Measurements from ENCODE around the gene LRRC7. TPM values are rescaled to one million over a fixed set of nuclear protein-coding genes. Genes with fewer than 3 reads are reported as not detected.

Gene LRRC7
- polyA plus RNA-seq (2012; rRNA removed), result 0.02 and 0.03 TPM in 2 replicates
- polyA plus RNA-seq (2012; cell fraction: cytosol; rRNA removed), result 0.03 and 0.04 TPM in 2 replicates
- polyA plus RNA-seq (2012; cell fraction: nucleus; rRNA removed), result 0.02 TPM in 2 replicates

DNA sequence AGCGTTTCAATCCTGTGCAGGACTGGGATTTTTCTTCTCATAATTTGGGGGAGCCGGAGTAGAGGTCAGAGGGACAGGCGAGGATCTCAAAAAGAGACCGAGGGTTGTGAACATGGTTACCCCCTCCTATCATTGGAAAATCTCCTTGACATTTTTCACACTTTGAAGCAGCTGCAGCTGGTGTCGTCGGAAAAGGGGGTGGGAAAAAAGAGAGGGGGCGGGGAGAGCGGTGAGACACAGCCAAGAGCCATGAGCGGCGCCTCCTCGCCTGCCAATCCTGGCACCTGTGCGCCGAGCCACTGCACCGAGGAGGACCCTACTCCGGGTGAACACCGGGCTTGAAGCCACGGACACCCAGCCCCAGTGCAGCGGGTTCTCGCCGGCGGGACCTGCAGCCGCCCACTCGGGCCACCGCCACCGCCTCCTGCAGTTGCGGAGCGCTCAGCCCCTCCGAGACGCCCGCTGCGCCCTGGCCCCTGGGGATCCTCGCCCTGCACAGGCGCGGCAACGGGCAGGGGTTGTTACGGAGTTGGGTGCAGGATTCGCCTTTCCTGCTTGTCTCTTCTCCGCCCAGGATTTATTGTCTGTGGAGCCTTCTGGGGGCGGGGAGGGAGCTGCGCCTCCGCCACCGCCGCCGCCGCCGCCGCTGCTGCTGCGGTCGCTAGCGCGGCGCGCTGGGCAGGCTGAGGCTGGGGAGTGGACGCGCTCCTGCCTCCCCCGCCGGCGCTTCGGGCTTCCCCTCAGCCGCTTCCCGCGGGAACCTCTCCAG, at the start of gene LRRC7:
Gene LRRC7, plus strand, starts transcription at position 271 of the 769 bp plus-strand sequence. CDS start 718 bp downstream, outside the sequence.
- peak; percentile 74 for DNase-seq
- Histone ChIP-seq H4K20me1 (ENCODE audit: insufficient read depth) (no peaks in the 10 kb centered on the region), H3K9ac (no peak within 1 kb of the TSS), H3K36me3 (replicated peaks in 1 of 2; ENCODE audit: control insufficient read depth in 1 of 2, insufficient read depth in 2 of 2, low read length in 1 of 2) (no peaks in the 10 kb centered on the region), H3K27me3 (ENCODE audit: insufficient read depth) (peaks cover 28% of the 10 kb centered on the region), H3K4me1 (ENCODE audit: control insufficient read depth in 1 of 2, insufficient read depth in 2 of 2, low read depth in 1 of 2, low read length in 1 of 2) (peaks cover 5 to 11% of the 10 kb centered on the region in 2 experiments; a peak in 1 of 4 replicates), H3K9me3 (no peaks in the 10 kb centered on the region), H3F3A (replicated peaks; ENCODE audit: insufficient read depth) (no peaks in the 10 kb centered on the region), H2AFZ (ENCODE audit: low read depth) (0 out of 2 replicates have a peak within 1 kb of the TSS, but pooled peaks have one; percentile 41), H3K4me3 (ENCODE audit: low read depth in 2 of 2, low read length in 1 of 2) (peak within 1 kb of the TSS; percentile 51), H3K4me2 (peak within 1 kb of the TSS; percentile 79), H3K79me2 (ENCODE audit: insufficient read depth) (no peaks in the 10 kb centered on the region), H3K9me2 (no peaks in the 10 kb centered on the region), H3K27ac (ENCODE audit: low read depth in 2 of 2, low read length in 1 of 2) (no peak within 1 kb of the TSS)
- TF ChIP-seq, protein P1, sequence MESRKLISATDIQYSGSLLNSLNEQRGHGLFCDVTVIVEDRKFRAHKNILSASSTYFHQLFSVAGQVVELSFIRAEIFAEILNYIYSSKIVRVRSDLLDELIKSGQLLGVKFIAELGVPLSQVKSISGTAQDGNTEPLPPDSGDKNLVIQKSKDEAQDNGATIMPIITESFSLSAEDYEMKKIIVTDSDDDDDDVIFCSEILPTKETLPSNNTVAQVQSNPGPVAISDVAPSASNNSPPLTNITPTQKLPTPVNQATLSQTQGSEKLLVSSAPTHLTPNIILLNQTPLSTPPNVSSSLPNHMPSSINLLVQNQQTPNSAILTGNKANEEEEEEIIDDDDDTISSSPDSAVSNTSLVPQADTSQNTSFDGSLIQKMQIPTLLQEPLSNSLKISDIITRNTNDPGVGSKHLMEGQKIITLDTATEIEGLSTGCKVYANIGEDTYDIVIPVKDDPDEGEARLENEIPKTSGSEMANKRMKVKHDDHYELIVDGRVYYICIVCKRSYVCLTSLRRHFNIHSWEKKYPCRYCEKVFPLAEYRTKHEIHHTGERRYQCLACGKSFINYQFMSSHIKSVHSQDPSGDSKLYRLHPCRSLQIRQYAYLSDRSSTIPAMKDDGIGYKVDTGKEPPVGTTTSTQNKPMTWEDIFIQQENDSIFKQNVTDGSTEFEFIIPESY (IDR thresholded peaks at IDR 0.05; ENCODE audit: borderline replicate concordance, low read depth), result no peak
- TF ChIP-seq, protein P2, sequence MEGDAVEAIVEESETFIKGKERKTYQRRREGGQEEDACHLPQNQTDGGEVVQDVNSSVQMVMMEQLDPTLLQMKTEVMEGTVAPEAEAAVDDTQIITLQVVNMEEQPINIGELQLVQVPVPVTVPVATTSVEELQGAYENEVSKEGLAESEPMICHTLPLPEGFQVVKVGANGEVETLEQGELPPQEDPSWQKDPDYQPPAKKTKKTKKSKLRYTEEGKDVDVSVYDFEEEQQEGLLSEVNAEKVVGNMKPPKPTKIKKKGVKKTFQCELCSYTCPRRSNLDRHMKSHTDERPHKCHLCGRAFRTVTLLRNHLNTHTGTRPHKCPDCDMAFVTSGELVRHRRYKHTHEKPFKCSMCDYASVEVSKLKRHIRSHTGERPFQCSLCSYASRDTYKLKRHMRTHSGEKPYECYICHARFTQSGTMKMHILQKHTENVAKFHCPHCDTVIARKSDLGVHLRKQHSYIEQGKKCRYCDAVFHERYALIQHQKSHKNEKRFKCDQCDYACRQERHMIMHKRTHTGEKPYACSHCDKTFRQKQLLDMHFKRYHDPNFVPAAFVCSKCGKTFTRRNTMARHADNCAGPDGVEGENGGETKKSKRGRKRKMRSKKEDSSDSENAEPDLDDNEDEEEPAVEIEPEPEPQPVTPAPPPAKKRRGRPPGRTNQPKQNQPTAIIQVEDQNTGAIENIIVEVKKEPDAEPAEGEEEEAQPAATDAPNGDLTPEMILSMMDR (IDR thresholded peaks at IDR 0.05), result no peak
- no peak for TF ChIP-seq TCF12 (IDR thresholded peaks at IDR 0.05)
- no peak for TF ChIP-seq SIN3A (IDR thresholded peaks at IDR 0.05; ENCODE audit: borderline replicate concordance, low read depth, low read length)
- TF ChIP-seq FOXM1 (IDR thresholded peaks at IDR 0.05; ENCODE audit: low read depth), result no peak
- no peak for TF ChIP-seq NRF1 (IDR thresholded peaks at IDR 0.05; ENCODE audit: low read depth, low read length)
- no peak for TF ChIP-seq TEAD4 (IDR thresholded peaks at IDR 0.05; ENCODE audit: borderline replicate concordance, insufficient read depth)
- no peak for TF ChIP-seq NFIC (IDR thresholded peaks at IDR 0.05; ENCODE audit: borderline replicate concordance)
- TF ChIP-seq GABPA (IDR thresholded peaks at IDR 0.05; ENCODE audit: low read depth), result no peak
- TF ChIP-seq, protein P3, sequence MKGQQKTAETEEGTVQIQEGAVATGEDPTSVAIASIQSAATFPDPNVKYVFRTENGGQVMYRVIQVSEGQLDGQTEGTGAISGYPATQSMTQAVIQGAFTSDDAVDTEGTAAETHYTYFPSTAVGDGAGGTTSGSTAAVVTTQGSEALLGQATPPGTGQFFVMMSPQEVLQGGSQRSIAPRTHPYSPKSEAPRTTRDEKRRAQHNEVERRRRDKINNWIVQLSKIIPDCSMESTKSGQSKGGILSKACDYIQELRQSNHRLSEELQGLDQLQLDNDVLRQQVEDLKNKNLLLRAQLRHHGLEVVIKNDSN (IDR thresholded peaks at IDR 0.05; ENCODE audit: borderline replicate concordance, low read depth), result no peak
- TF ChIP-seq TAF1 (IDR thresholded peaks at IDR 0.05; ENCODE audit: borderline replicate concordance, low read depth, low read length), result no peak
- TF ChIP-seq, protein P4, sequence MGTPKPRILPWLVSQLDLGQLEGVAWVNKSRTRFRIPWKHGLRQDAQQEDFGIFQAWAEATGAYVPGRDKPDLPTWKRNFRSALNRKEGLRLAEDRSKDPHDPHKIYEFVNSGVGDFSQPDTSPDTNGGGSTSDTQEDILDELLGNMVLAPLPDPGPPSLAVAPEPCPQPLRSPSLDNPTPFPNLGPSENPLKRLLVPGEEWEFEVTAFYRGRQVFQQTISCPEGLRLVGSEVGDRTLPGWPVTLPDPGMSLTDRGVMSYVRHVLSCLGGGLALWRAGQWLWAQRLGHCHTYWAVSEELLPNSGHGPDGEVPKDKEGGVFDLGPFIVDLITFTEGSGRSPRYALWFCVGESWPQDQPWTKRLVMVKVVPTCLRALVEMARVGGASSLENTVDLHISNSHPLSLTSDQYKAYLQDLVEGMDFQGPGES (IDR thresholded peaks at IDR 0.05; ENCODE audit: low read depth, low read length), result no peak
- WGBS (ENCODE audit: low lambda C conversion rate), result 6% methylated on average over 36 of the region's 62 CpGs
- ChIA-PET POLR2A (interaction anchor here (1.0 kb wide), 1 partner anchor 22 kb away, joined by 4 read pairs; no protein-coding TSS in a partner anchor), CTCF (interaction anchor here (0.8 kb wide), 1 partner anchor 9 kb away, joined by 3 read pairs; no protein-coding TSS in a partner anchor)

All from SK-N-SH (cell line).